Neutrophil (primary cell): Measurements from ENCODE around the gene DNAH3.
"Not testable (repeated sequence)": the region's sequence is repeated elsewhere in the genome, so short reads cannot be mapped to it uniquely, and the experiment has no call there.

Source experiments
- H3K27ac ChIP-seq: fragments of 200-600 bp; sonication (generic); 2 replicates; pipeline ENCODE4 v1.5.1; 2016; ENCODE audit warnings: mild to moderate bottlenecking, moderate library complexity
- H3K27me3 ChIP-seq: fragments of 200-600 bp; sonication (generic); 2 replicates; pipeline ENCODE4 v1.6.0; 2016; ENCODE audit warnings: mild to moderate bottlenecking
- H3K36me3 ChIP-seq: fragments of 200-600 bp; sonication (generic); 2 replicates; pipeline ENCODE4 v1.5.1; 2017
- H3K4me1 ChIP-seq, 2 experiments: fragments of 200-600 bp in 1 of 2; sonication (generic) in 1 of 2; 1 replicate in 1 of 2; 2 replicates in 1 of 2; pipeline versions ENCODE4 v1.5.1 to v1.6.1; 2013 to 2016; ENCODE audit warnings: low read depth in 1 of 2, low read length in 1 of 2, mild to moderate bottlenecking in 1 of 2, moderate library complexity in 1 of 2; ENCODE audit not compliant: control insufficient read depth in 1 of 2, insufficient read depth in 1 of 2
- H3K4me3 ChIP-seq, 2 experiments: fragments of 200-600 bp in 1 of 2; sonication (generic) in 1 of 2; 1 replicate in 1 of 2; 2 replicates in 1 of 2; pipeline ENCODE4 v1.5.1; 2013 to 2016; ENCODE audit warnings: low read depth in 1 of 2, low read length in 1 of 2, mild to moderate bottlenecking in 1 of 2, moderate library complexity in 1 of 2
- H3K9me3 ChIP-seq: fragments of 200-600 bp; sonication (generic); 2 replicates; pipeline ENCODE4 v1.5.1; 2016
- CTCF ChIP-seq: fragments of 200-600 bp; sonication (generic); IDR thresholded peaks from 2 replicates; pipeline ENCODE4 v1.5.1; 2016; ENCODE audit warnings: antibody characterized with exemption

The DNAH3 gene

GRCh38 chr16:21021316-21021715, 129.3 kb downstream of the DNAH3 start:
- H3K27ac ChIP-seq = no peak overlapping the region
- no peak overlapping the region for H3K4me3 ChIP-seq
- no peaks in the 10 kb centered on the region for H3K9me3 ChIP-seq
- no peaks in the 10 kb centered on the region for H3K36me3 ChIP-seq
- H3K27me3 ChIP-seq = no peaks in the 10 kb centered on the region
- H3K4me1 ChIP-seq = peaks cover 2 to 7% of the 10 kb centered on the region in 2 experiments
- TF ChIP-seq CTCF = no peak

- H3K9me3 ChIP-seq = no peaks in the 10 kb centered on the region
- TF ChIP-seq CTCF = no peak
- no peaks in the 10 kb centered on the region for H3K27me3 ChIP-seq
- H3K27ac ChIP-seq = no peak overlapping the region
- H3K4me3 ChIP-seq = no peak overlapping the region
- no peaks in the 10 kb centered on the region for H3K36me3 ChIP-seq
- H3K4me1 ChIP-seq = no peaks in the 10 kb centered on the region
These were observed 140.8 kb downstream of the DNAH3 start for GRCh38 chr16:21009815-21010214.

GRCh38 chr16:21005008-21005407, 145.6 kb downstream of the DNAH3 start:
- no peaks in the 10 kb centered on the region for H3K27me3 ChIP-seq
- no peaks in the 10 kb centered on the region for H3K36me3 ChIP-seq
- TF ChIP-seq CTCF = no peak

GRCh38 chr16:21001262-21001661, 149.4 kb downstream of the DNAH3 start:
- Histone ChIP-seq H3K27ac (no peak overlapping the region), H3K4me3 (no peak overlapping the region), H3K9me3 (no peaks in the 10 kb centered on the region), H3K36me3 (no peaks in the 10 kb centered on the region), H3K4me1 (no peaks in the 10 kb centered on the region), H3K27me3 (no peaks in the 10 kb centered on the region)
- no peak for TF ChIP-seq CTCF

More at GRCh38 chr16:21005008-21005407, 145.6 kb downstream of the DNAH3 start:
- Histone ChIP-seq H3K4me1 (no peaks in the 10 kb centered on the region), H3K4me3 (no peak overlapping the region), H3K27ac (no peak overlapping the region), H3K9me3 (no peaks in the 10 kb centered on the region)

- H3K36me3 ChIP-seq = no peaks in the 10 kb centered on the region
- no peak for TF ChIP-seq CTCF
- no peaks in the 10 kb centered on the region for H3K4me1 ChIP-seq
- H3K4me3 ChIP-seq = no peak overlapping the region
- H3K27ac ChIP-seq = no peak overlapping the region
- no peaks in the 10 kb centered on the region for H3K27me3 ChIP-seq
- H3K9me3 ChIP-seq = no peaks in the 10 kb centered on the region
These were observed 153.5 kb downstream of the DNAH3 start for GRCh38 chr16:20997147-20997546.

- H3K27me3 ChIP-seq = no peaks in the 10 kb centered on the region
- TF ChIP-seq CTCF = no peak
- H3K4me3 ChIP-seq = no peak overlapping the region
- no peak overlapping the region for H3K27ac ChIP-seq
- no peaks in the 10 kb centered on the region for H3K9me3 ChIP-seq
- no peaks in the 10 kb centered on the region for H3K4me1 ChIP-seq
- no peaks in the 10 kb centered on the region for H3K36me3 ChIP-seq
These were observed 154.9 kb downstream of the DNAH3 start for GRCh38 chr16:20995711-20996110.

- not testable (repeated sequence) for H3K27ac ChIP-seq, H3K4me3 ChIP-seq, H3K4me1 ChIP-seq
These were observed 161.1 kb downstream of the DNAH3 start for GRCh38 chr16:20989496-20990070.

More at GRCh38 chr16:20989496-20990070, 161.1 kb downstream of the DNAH3 start:
- H3K36me3 ChIP-seq, H3K9me3 ChIP-seq, H3K27me3 ChIP-seq: not testable (repeated sequence)
